Measurements from ENCODE around the gene CNTNAP4.

CNTNAP4 gene

DNA sequence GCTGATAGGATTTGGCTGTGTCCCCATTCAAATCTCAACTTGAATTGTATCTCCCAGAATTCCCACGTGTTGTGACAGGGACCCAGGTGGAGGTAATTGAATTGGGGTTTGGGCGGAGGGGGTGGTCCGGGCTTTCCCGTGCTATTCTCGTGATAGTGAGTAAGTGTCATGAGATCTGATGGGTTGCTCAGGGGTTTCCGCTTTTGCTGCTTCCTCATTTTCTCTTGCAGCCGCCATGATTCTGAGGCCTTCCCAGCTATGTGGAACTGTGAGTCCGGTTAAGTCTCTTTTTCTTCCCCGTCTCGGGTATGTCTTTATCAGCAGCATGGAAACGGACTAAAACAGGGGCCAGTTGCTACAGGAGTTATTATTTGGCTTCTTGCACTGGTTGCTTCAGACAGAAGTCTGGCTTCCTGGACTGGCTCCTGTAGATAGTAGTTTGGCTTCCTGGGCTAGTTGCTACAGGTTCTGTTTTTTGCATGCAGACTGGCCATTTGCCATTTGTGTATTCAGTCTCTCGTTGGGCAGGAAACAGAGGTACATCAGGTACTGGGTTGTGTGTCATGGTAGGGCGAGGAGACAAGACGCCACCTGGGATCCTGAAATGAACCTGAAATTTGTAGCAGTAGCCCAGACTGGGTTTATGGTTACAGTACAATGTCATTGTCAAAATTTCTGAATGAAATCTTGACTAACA is 32.6 kb downstream of the CNTNAP4 start:
- no peak for DNase-seq (ENCODE audit: low read depth)

DNA sequence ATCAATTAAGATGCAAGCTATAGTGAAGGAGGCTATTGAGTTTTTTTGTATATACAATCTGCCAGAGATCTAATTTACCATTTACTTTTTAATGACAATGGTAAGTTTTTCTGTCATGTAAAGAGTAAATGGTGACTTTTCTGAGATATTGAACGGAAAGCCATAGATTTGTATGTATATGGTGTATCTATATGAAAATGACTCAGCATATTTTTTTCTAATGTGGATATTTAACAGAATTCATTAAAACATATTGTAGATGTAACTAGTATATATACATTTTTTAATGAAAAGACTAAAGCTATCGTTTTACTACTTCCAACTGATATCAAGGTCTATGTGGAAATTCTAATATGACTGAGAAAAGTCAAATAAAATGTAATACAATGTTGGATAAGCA is 34.1 kb downstream of the CNTNAP4 start:
- no peak for DNase-seq (ENCODE audit: low read depth)

DNA sequence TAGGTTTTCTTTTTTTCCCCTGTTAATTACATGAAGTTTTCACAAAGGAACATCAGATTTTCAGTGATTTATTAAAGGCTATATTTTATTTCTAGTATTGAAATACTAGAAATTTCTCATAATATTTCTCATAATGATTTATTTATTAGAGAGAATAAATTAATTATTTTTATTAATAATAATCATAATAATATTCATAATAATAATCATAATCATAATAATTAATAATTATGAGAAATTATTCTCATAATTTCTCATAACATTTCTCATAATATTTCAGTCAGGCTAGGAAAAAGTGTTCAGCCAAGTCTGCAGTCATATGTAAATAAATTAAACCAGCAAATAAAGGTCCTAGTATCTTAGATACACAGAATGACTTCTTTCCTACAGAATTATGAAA is 41.4 kb downstream of the CNTNAP4 start:
- DNase-seq (ENCODE audit: low read depth), result no peak

DNA sequence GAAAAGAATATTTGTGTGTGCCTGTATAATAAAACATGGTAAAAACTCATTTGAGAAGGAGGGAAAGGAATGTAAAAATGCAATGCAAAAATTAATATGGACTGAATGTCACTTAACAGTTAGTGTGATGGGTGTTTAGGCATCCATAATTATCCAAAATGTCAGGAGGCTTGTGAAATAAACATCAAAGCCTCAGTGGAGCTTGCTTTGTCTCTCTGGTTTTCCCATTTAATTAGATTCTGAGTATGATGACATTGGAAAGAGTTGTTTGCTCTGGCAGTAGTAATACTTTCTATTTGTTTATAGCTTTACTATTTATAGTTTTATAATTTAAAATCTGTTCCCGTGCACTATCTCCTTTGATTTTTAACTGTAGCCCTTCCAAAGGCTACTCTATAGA is 51.9 kb downstream of the CNTNAP4 start:
- no peak for DNase-seq (ENCODE audit: low read depth)

DNA sequence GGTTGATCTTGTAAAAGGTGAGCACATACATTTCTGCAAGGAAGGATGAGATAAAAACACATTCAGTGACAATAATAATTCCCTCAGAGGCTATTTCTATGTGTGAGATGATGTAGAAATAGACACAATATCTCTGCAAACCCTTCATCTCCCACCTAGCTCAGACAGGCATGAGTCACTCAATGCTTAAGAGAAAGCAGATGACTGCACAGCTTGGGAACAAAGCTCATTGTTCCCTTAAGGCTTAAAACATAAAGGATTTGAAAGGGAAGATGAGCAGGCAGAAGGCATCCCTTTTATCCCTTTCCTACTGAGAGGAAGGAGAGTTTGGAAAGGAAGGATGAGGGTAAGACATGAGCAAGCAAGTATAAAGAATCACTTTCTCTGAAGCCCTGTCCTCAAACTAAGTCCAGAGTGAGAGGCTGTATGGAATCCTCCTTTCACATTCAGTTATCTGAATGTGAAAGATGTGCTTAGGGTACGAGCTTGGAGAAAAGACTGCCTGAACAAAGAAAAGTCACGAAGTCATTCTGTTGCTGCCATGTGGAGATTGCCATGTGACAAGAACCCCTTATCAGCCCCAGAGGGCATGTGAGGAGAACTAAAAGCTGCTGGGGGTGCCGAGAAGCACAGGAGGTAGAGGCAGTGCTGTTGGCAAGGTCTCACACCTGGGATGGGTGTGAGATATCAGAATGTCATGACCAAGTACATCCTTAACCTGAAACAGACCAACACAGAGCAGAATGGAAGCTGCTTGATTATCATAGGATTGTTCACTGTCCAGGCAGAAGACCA is 58.2 kb downstream of the CNTNAP4 start:
- no peak for DNase-seq (ENCODE audit: low read depth)

DNA sequence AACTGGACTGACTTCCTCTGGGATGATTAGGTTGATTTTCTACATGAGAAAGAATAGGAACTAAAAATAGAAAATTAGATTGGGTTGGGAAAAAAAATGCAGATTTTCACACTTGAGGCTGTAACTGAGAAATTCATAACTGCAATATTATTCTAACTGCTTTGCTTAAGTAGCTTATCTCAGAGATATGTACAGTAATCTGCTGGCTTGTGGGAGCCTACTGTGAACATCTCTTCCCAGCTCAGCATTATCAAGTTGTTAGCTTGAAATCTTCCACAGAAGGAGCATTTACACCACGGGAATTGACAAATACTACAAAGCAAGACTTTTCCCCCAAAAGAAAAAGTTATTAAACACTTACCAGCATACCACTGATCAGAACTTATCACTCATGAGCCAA is 58.9 kb downstream of the CNTNAP4 start:
- no peak for DNase-seq (ENCODE audit: low read depth)

DNA sequence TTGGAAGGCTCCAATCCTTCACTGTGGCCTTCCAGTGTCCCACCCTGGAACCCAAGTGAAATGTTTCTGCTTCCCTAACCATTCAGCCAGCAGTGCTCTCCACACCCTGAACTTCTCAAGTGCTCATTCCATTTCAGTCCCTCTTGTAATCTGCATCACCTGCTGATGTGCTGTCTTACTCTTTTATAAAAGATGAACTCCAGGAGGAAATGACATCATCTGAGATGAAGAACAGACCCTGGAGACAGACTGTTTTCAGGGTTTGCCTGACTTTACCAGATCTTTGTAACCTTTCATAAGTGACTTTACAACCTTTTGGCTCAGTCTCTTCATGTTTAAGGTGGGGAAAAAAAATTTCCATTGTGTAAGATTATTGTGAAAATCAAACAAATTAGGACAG is 61.3 kb downstream of the CNTNAP4 start:
- DNase-seq (ENCODE audit: low read depth), result no peak

DNA sequence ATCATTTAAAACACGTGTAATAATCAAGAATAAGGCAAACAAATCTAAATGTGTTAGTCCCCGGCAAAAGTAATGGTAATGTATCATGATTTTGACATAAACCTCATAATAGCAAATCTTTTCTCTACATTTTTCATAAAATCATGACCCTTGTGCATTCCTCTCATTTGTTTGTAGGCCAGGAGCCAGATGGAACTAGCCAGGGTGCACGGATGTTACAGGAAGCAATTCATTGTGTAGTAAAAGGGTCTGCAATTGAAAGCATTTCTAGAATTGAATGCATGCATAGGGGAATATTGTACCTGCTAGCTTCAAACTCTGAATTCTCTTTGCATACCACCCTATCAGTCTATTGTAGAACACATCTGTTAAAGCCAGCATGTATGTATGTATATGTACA is 66.6 kb downstream of the CNTNAP4 start:
- no peak for DNase-seq (ENCODE audit: low read depth)

DNA sequence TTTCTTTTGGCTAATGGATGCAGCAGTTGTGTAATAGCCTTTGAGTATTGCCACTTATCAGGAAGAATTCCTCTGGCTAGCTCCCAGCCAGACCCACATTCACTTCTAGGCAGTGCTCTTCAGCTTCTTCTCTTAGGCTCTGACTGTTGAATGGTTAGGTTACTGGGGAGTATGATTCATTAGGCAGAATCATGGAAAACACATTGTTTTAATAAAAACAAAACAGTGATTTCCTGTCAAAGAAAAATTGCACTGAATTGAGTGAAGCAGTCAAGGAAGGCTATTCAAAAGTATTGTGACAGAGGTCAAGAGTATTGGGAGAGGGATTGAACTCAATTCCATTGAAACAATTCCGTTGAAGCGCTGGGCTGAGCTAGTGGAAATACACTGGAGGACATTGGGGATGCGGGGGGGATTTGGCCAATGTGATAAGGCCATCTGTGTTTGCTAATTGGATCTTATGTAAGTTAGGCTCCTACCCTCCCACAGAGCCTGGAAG is 68.0 kb downstream of the CNTNAP4 start:
- DNase-seq (ENCODE audit: low read depth), result no peak

DNA sequence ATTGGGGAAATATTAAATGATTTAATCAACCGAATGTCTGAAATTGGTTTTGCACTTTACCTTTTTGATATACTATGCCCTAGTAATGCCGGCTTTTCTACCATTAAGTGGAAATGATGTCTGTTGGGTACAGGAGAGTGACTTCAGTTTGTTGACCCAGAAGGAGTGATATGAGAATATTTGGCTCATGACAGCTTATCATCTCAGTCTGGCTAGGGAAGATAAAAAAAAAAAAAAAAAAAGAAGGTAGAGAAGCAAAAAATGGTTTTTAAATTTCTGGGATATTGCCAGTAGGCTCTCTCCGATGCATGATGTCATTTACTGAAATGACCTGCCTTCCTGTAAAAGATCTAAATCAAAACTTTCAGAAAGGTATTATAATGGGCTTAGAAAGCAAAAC is 69.0 kb downstream of the CNTNAP4 start:
- DNase-seq (ENCODE audit: low read depth), result no peak

DNA sequence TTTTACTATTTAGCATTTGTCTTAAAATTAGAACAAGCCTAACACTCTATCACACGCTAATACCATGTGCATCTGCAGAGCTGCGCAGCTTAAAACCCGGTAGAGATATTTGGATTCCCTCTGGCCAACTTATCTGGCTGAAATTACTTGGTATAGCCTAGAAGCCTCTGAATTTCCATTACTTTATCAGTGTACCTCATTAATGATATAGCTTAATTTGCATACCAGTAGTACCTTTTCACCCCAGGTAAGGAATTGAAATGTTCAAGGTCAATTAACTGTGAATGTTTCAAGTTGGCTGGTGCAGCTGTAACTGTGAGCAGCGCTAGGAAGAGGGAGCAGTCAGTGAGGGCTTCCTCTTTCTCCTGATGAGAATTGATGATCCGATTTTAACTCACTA is 74.2 kb downstream of the CNTNAP4 start:
- DNase-seq (ENCODE audit: low read depth), result no peak

DNA sequence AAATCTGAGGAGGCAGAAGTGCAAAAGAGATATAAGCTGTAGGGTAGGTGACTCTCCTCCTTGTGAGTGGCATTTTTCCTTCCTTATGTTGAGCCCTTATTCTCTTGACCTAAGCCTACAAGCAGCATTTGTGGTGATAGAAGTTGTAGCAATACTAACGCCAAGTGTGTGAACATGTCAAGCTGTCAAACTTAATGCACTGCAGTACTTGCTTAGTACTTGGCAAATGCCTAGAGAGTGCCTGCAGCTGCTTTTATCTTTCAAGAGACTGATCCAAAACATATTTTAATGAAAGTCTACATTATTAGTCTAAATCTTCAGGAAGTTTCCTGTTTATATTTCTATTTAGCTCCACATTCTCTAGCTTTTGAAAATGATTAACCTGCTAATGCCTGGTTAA is 83.2 kb downstream of the CNTNAP4 start:
- no peak for DNase-seq (ENCODE audit: low read depth)

DNA sequence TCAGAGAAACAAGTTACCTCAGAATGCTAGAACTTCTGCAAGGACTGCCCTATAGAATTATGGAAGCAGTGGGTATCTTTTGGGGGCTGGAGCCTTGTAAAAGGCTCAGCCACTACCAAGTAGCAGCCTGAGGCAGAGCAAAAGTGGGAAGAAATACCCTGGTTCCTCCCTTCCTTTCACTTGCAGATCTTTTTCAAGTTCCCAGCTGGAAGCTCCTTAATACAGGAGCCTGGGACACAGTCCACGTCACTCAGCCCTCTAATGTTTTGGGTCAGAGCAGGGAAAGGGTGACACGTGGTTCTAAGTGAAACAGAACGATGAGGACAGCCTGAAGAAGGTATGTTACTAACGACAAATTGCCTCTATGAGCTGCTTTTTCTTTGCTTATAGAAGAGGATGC is 93.1 kb downstream of the CNTNAP4 start:
- no peak for DNase-seq (ENCODE audit: low read depth)

DNA sequence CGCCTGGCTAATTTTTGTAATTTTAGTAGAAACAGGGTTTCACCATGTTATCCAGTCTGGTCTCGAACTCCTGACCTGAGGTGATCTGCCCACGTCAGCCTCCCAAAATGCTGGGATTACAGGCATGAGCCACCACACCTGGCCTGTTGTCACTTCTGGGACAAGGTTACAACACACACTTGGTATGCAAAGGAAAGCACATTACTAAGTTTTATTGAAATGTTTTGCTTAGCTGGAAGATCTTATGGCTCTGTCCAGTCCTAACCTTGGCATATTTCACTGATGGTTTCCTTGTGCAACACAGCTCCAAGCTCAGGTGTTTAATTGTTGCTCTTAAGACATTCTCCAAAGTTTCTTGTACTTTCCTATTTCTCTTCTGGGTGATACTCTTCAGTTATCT is 94.2 kb downstream of the CNTNAP4 start:
- DNase-seq (ENCODE audit: low read depth), result no peak

DNA sequence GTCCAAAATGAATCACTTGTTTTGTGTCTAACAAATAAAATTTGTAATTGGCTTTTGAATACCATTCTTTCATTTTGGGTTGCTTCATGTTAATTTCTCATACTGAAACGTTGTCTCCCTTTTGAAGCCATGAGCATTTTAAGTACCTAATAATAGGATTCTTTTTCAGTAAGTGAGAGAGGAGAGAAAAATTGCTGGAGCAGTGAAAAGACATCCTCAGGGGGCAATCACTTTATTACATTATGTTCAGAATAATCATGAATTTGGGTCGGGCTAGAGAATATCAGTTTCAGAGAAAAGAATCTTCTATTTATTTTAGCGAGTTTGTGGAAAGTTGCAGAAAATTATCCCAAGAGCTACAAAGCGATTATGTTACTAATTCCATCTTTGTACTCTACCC is 96.8 kb downstream of the CNTNAP4 start:
- no peak for DNase-seq (ENCODE audit: low read depth)

DNA sequence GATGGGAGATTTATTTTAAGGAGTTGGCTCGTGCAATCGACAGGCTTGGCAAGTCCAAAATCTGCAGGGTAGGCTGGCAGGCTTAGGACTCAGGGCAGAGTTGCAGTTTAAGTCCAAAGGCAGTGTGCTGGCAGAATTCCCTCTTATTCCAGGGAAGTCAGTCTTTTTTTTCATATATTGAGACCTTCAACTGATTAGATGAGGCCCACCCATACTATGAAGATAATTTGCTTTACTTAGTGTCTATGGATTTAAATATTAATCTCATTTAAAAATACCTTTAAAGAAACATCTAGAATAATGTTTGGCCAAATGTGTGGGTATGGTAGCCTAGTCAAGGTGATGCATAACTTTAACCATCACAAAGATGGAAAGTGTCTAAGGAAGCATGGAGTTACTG is 99.8 kb downstream of the CNTNAP4 start:
- no peak for DNase-seq (ENCODE audit: low read depth)

DNA sequence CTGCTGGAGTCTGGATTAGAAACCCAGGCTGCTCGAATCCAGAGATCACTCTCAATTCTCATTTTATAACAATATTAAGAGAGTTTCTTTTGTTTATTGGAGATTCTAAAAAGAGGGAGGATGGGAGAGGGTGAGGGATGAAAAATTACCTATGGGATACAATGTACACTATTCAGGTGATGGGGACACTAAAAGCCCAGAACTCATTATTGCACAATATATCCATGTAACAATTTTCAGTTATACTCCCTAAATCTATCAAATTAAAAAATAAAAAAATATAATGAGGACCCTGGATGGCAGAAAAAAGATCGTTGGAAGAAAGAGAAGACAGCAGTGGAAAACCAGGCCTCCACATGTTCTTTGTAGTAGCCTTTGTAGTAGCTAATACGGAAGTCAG is 100.8 kb downstream of the CNTNAP4 start:
- DNase-seq (ENCODE audit: low read depth), result no peak

DNA sequence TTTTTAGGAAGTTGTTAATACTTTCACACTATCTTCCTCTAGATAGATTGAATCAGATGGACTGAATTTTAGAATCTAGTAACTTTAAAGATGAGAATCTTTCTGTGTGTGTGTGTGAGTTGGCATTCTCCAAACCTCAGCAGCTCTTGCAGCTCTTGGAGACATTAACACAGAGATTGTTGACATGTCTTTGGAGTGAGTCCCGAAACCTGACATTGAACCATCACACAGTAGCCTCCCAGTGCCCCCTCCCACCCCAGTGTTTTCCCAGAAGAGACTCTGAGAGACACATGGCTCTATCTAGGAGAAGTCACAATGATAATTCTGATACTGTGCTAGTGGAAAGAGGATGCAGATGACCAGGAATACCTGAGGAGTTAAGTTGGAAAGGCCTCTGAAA is 103.9 kb downstream of the CNTNAP4 start:
- no peak for DNase-seq (ENCODE audit: low read depth)

DNA sequence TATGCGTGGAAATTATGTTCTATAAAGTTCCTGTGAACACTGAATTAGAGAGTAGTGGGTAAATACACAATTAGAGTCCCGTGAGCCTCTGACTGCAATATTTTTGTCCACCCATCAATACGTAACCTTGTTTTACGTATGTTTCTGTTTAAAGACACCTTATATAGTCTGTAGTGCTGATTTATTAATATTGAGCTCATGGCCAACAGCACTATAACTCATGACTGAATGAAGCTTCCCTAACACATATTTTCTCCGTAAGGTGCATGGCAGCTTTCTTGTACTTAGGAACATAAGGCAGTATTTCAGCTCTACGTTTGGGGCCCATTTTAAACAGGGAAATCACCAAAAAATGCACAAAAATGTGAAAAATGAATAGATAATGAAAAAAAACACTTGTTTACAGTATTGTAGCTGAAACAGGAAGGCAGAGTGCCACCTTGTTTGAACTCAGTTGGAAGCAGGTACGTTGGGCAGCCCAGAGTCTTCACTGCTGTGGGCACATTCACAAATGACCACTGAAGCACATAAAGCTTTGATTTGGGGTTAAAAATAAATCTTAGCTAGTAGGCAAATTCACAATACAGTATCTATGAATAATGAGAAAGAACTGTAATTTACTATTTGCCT is 108.5 kb downstream of the CNTNAP4 start:
- DNase-seq (ENCODE audit: low read depth), result no peak

DNA sequence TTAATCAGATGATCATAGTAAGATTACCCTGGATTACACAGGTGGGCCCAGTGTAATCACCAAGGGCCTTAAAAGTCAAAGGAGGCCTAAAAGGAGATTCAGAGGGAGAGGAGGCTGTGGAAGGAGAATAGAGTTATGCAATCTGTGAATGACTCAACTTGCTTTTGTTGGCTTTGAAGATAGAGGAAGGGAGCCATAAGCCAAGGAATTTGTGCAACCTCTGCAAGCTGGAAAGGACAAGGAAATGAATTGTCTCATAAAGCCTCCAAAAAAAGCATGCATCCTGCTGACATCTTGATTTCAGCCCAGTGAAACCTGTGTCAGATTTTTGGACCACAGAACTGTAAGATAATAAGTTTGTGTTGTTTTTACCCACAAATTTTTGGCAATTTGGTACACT is 109.6 kb downstream of the CNTNAP4 start:
- no peak for DNase-seq (ENCODE audit: low read depth)

DNA sequence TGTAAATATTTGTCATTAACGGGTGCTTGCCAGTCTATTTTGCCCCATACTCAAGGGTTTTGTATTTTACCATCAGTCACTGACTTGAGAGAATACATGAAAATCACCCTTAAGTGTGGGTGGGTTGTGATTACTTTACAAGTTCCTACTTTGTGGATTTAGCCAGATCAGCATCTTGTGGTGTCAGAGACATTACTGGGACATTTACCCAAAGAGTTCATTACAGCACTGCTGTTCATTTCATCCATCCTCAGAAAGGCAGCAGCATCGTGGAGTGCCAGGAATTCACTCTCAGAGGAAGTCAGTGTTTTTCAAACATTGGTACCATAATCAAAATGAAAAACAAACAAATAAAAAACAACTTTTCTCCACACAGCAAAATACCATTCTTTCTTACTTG is 110.8 kb downstream of the CNTNAP4 start:
- no peak for DNase-seq (ENCODE audit: low read depth)

DNA sequence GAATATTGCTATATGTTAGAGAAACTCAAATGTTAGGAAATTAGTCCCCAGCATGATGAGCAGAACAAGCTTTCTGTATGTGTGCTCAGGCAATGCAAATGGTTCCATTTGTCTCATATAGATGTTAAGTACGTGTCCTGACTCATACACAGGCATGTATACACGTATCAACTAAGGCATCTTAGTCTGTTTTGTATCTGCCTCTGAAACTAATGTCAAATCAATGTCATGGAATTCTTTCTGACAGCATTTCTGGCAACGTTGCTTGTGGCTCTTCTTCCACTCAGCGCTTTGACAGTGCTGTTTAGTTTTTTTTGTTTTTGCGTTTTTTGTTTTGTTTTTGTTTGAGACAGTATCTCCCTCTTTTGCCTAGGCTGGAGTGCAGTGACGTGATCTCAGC is 111.9 kb downstream of the CNTNAP4 start:
- no peak for DNase-seq (ENCODE audit: low read depth)

DNA sequence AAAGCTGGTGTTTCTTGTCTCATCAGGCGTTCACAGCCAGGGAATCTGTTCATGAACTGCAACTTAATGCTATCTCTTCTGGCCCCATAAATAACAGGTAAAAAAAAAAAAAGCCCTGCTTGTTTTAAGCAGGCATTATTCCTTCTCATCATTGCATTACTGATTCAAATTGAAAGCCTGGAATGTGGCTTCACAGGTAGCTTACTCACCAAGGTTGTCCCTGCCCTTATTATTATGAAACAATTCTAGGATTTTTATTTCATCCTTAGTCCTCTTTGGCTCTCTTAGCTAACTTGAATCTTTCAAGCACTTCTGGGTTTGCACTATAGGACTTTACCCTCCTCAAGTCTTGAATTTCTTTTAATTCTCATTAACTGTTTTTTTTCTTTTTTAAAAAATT is 113.3 kb downstream of the CNTNAP4 start:
- DNase-seq (ENCODE audit: low read depth), result no peak
